HepG2 (cell line): Measurements from ENCODE around the gene MPST. TPM values are rescaled to one million over a fixed set of nuclear protein-coding genes. Genes with fewer than 3 reads are reported as not detected.

Experiments
- ATAC-seq: fragments of 200-7000 bp; cut with Tn5 transposase; 3 replicates; pipeline ENCODE4 v1.9.1; 2020; ENCODE audit warnings: mild to moderate bottlenecking, moderate library complexity
- BruUV-seq: library from RNA; stranded (reverse); fragments of 400-500 nt; replicated peaks from 2 replicates; lab custom pipeline; 2021; lab: Mats Ljungman, UMichigan
- CTCF ChIA-PET: fragments of 300-600 bp; formaldehyde crosslinking; extraction: SDS; loops from one replicate; lab custom pipeline; 2021; ENCODE audit warnings: low total read pairs, inconsistent platforms, low intra/inter-chr PET ratio; lab: Yijun Ruan, JAX
- POLR2A ChIA-PET: fragments of 350-600 bp; sonication (Branson Sonifier 250); formaldehyde crosslinking; loops from one replicate; lab custom pipeline; 2020; ENCODE audit warnings: antibody characterized with exemption, inconsistent platforms; lab: Yijun Ruan, JAX
- DNase-seq: peaks from one replicate; pipeline ENCODE4 v3.0.0-alpha.2; 2015; ENCODE audit warnings: low spot score
- FAIRE-seq: peaks from 3 replicates; lab custom pipeline; 2011; peaks lifted over from hg19 to GRCh38; lab: Jason Lieb, UNC
- H2AFZ ChIP-seq: one replicate; pipeline ENCODE4 v1.6.1; 2011; ENCODE audit warnings: low read length, inconsistent platforms
- H3K27ac ChIP-seq: fragments of 300-600 bp; 3 replicates; pipeline ENCODE4 v1.8.0; 2011; ENCODE audit warnings: mixed run types, mild to moderate bottlenecking, mixed read lengths, low read length, inconsistent platforms; ENCODE audit not compliant: insufficient read depth; ENCODE audit errors: extremely low read length
- H3K27me3 ChIP-seq, 2 experiments: fragments of 200-600 bp in 1 of 2; 2 replicates in 1 of 2; 3 replicates in 1 of 2; pipeline versions ENCODE4 v1.6.0 to v1.8.0; 2011; ENCODE audit warnings: low read length in 2 of 2, mild to moderate bottlenecking in 2 of 2, moderate library complexity in 2 of 2, inconsistent platforms in 1 of 2; ENCODE audit not compliant: insufficient read depth in 2 of 2, control insufficient read depth in 1 of 2
- H3K36me3 ChIP-seq, 2 experiments: fragments of 200-600 bp in 1 of 2; replicated peaks in 1 of 2; 2 replicates in 1 of 2; 3 replicates in 1 of 2; pipeline versions ENCODE4 v1.5.1 to v1.8.0; 2011; ENCODE audit warnings: low read length in 2 of 2, inconsistent platforms in 1 of 2; ENCODE audit not compliant: insufficient read depth in 2 of 2, control insufficient read depth in 1 of 2
- H3K4me1 ChIP-seq: 2 replicates; pipeline ENCODE4 v1.5.1; 2012; ENCODE audit warnings: low read length, inconsistent platforms; ENCODE audit not compliant: insufficient read depth
- H3K4me2 ChIP-seq: 2 replicates; pipeline ENCODE4 v1.6.0; 2011; ENCODE audit warnings: low read depth, low read length, inconsistent platforms
- H3K4me3 ChIP-seq, 3 experiments: fragments of 200-600 bp in 1 of 3; sonication (generic), shearing (Covaris generic) in 1 of 3; replicated peaks in 1 of 3; 2 replicates each; pipeline ENCODE4 v1.5.1; 2011 to 2016; ENCODE audit warnings: low read length in 3 of 3, inconsistent platforms in 2 of 3, low read depth in 2 of 3, mild to moderate bottlenecking in 2 of 3, control low read depth in 1 of 3, mixed read lengths in 1 of 3; ENCODE audit not compliant: insufficient read depth in 1 of 3
- H3K79me2 ChIP-seq: one replicate; pipeline ENCODE4 v1.6.1; 2011; ENCODE audit warnings: low read length, inconsistent platforms; ENCODE audit not compliant: insufficient read depth
- H3K9ac ChIP-seq: 2 replicates; pipeline ENCODE4 v1.6.0; 2011; ENCODE audit warnings: mild to moderate bottlenecking, low read depth, low read length, inconsistent platforms; ENCODE audit not compliant: insufficient read depth
- H3K9me3 ChIP-seq: 2 replicates; pipeline ENCODE4 v1.5.1; 2012; ENCODE audit warnings: mild to moderate bottlenecking, low read length
- H4K20me1 ChIP-seq: 2 replicates; pipeline ENCODE4 v1.6.0; 2011; ENCODE audit warnings: inconsistent platforms, mild to moderate bottlenecking, low read length, moderate library complexity; ENCODE audit not compliant: insufficient read depth
- GTF3A ChIP-seq: sonication (generic); formaldehyde crosslinking; conservative IDR thresholded peaks from 2 replicates; pipeline ENCODE4 v1.4.0; 2020; ENCODE audit warnings: mild to moderate bottlenecking, missing genetic modification reagents
- MLX ChIP-seq: IDR thresholded peaks from 2 replicates; pipeline ENCODE4 v1.6.1; 2016
- PITX1 ChIP-seq: sonication (generic); formaldehyde crosslinking; IDR thresholded peaks from 2 replicates; pipeline ENCODE4 v1.5.1; 2020; ENCODE audit warnings: mild to moderate bottlenecking, missing genetic modification reagents
- PRDM10 ChIP-seq: sonication (generic); formaldehyde crosslinking; IDR thresholded peaks from 2 replicates; pipeline ENCODE4 v1.4.0; 2020; ENCODE audit warnings: low read depth, missing genetic modification reagents
- RBAK ChIP-seq: sonication (generic); formaldehyde crosslinking; IDR thresholded peaks from 2 replicates; pipeline ENCODE4 v1.5.1; 2020; ENCODE audit warnings: mild to moderate bottlenecking, missing genetic modification reagents
- TFDP2 ChIP-seq: sonication (generic); formaldehyde crosslinking; IDR thresholded peaks from 2 replicates; pipeline ENCODE4 v1.4.0; 2020; ENCODE audit warnings: missing genetic modification reagents
- THAP7 ChIP-seq: sonication (generic); formaldehyde crosslinking; IDR thresholded peaks from 2 replicates; pipeline ENCODE4 v1.8.1; 2023; ENCODE audit warnings: mild to moderate bottlenecking, missing genetic modification reagents
- YEATS4 ChIP-seq: sonication (generic); formaldehyde crosslinking; IDR thresholded peaks from 2 replicates; pipeline ENCODE4 v1.4.0; 2020; ENCODE audit warnings: missing genetic modification reagents, borderline replicate concordance
- ZNF205 ChIP-seq: IDR thresholded peaks from 2 replicates; pipeline ENCODE4 v1.6.1; 2018; ENCODE audit warnings: missing biosample characterization, missing genetic modification reagents
- ZNF274 ChIP-seq: sonication (generic); formaldehyde crosslinking; IDR thresholded peaks from 2 replicates; pipeline ENCODE4 v1.5.1; 2020; ENCODE audit warnings: mild to moderate bottlenecking, missing genetic modification reagents
- ZNF605 ChIP-seq: sonication (generic); formaldehyde crosslinking; IDR thresholded peaks from 2 replicates; pipeline ENCODE4 v1.8.0; 2022; ENCODE audit warnings: mild to moderate bottlenecking, missing genetic modification reagents
- ZNF672 ChIP-seq: sonication (generic); formaldehyde crosslinking; IDR thresholded peaks from 2 replicates; pipeline ENCODE4 v1.8.1; 2022; ENCODE audit warnings: missing genetic modification reagents
- ZNF891 ChIP-seq: sonication (generic); formaldehyde crosslinking; IDR thresholded peaks from 2 replicates; pipeline ENCODE4 v1.5.0; 2020; ENCODE audit warnings: mild to moderate bottlenecking, missing genetic modification reagents
- WGBS: methylation state at CpG from one replicate; pipeline ENCODE4 v1.1.6; 2017; ENCODE audit warnings: low lambda C conversion rate; 5-methylcytosine and 5-hydroxymethylcytosine counted together
- in situ Hi-C: cut with HindIII; loops from 2 replicates; pipeline ENCODE4 v1.10.0; 2017; ENCODE audit warnings: low pct_unique_long_range_greater_than_20kb; ENCODE audit not compliant: extremely low pct_ligation_motif_present
- intact Hi-C: fragments of 100-400 bp; cut with micrococcal nuclease; formaldehyde crosslinking; loops from one replicate; pipeline ENCODE4 v1.10.0; 2022; ENCODE audit not compliant: unreplicated experiment
- polyA plus RNA-seq, 8 experiments: library from polyadenylated mRNA; depleted of rRNA in 3 of 8; stranded (reverse) in 7 of 8; unstranded in 1 of 8; fragments of >200 nt; fragmentation: Illumina TruSeq in 4 of 8; extraction: Trizol in 4 of 8; gene quantifications; 2 replicates each; pipeline versions ENCODE4 v1.2.1 to v1.2.3, GENCODE V29; 2011 to 2016; ENCODE audit warnings: low read depth in 4 of 8, missing spikeins in 1 of 8, mixed read lengths in 1 of 8; ENCODE audit not compliant: insufficient read depth in 1 of 8
- total RNA-seq, 5 experiments: library from RNA; depleted of rRNA; stranded (reverse); fragments of >200 nt; fragmentation: Illumina TruSeq; extraction: Trizol; gene quantifications; 2 replicates each; pipeline ENCODE4 v1.2.3, GENCODE V29; 2016; ENCODE audit warnings: low read depth in 1 of 5
- TF ChIP-seq, protein P1 (sequence below): sonication (generic); formaldehyde crosslinking; IDR thresholded peaks from 2 replicates; pipeline ENCODE4 v1.4.0; 2020; ENCODE audit warnings: mild to moderate bottlenecking, missing genetic modification reagents
- TF ChIP-seq, protein P2 (sequence below): sonication (generic); formaldehyde crosslinking; IDR thresholded peaks from 2 replicates; pipeline ENCODE4 v1.8.1; 2023; ENCODE audit warnings: mild to moderate bottlenecking, moderate library complexity, missing genetic modification reagents

Gene MPST
- total and polyA plus RNA-seq, 2 of the 13 experiments (the other 11 are each of a cell fraction or from before 2014, with no cell fraction given) = 133 to 141 TPM

GRCh38 chr22:37056246-37056645 is 36.7 kb downstream of the MPST start:
- H3K27ac ChIP-seq = no peak overlapping the region
- no peaks in the 10 kb centered on the region for H3K79me2 ChIP-seq
- H2AFZ ChIP-seq = no peak overlapping the region
- POLR2A ChIA-PET = no interaction called here
- 94% methylated on average over 13 of the region's 13 CpGs for WGBS
- H3K4me2 ChIP-seq = no peak overlapping the region
- no peaks in the 10 kb centered on the region for H4K20me1 ChIP-seq
- CTCF ChIA-PET = no interaction called here
- no peak for DNase-seq
- peaks cover 48% of the 10 kb centered on the region for H3K4me1 ChIP-seq
- ATAC-seq = no peak
- in situ Hi-C loops = no loop called here
- H3K27me3 ChIP-seq = no peaks in the 10 kb centered on the region
- H3K9me3 ChIP-seq = no peaks in the 10 kb centered on the region
- BruUV-seq = no TSS peak
- no peaks in the 10 kb centered on the region; a peak in 1 of 5 replicates for H3K36me3 ChIP-seq
- intact Hi-C loops = no loop called here
- FAIRE-seq = no peak
- no peak overlapping the region for H3K4me3 ChIP-seq
- H3K9ac ChIP-seq = no peak overlapping the region
- TF ChIP-seq MLX (CRISPR knock-in tag) (no peak), GTF3A (CRISPR knock-in tag) (no peak), ZNF605 (no peak), TFDP2 (no peak), THAP7 (CRISPR knock-in tag) (no peak), ZNF205 (CRISPR knock-in tag) (no peak), PRDM10 (CRISPR knock-in tag) (no peak), YEATS4 (CRISPR knock-in tag) (no peak), ZNF672 (CRISPR knock-in tag) (no peak), PITX1 (no peak), ZNF274 (CRISPR knock-in tag) (no peak), RBAK (CRISPR knock-in tag) (no peak), ZNF891 (CRISPR knock-in tag) (no peak)
- TF ChIP-seq, protein P1, sequence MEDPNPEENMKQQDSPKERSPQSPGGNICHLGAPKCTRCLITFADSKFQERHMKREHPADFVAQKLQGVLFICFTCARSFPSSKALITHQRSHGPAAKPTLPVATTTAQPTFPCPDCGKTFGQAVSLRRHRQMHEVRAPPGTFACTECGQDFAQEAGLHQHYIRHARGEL (CRISPR knock-in tag) = no peak
- TF ChIP-seq, protein P2, sequence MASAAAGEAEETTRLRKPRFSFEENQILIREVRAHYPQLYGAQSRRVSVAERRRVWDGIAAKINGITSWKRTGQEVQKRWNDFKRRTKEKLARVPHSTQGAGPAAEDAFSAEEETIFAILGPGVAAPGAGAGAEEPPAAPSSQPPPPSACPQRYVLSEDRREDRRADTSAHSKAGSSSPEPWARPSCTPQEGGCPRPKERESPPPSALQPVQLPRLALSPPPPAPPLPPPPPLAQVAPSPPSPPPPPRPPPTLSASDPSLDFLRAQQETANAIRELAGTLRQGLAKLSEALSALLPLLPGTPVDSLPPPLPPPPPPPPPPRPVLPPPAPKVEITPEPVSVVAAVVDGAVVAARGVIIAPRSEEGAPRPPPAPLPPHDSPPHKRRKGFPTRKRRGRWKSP (CRISPR knock-in tag) = no peak
